ENCODE results near the gene XPOT.
"Not testable (repeated sequence)": the region's sequence is repeated elsewhere in the genome, so short reads cannot be mapped to it uniquely, and the experiment has no call there.

XPOT gene

GRCh38 chr12:64403707-64404469 lies at the start of gene XPOT:
Gene XPOT (plus strand): TSS chr12:64404392. CDS start chr12:64410036, 5,644 bp downstream.
- Histone ChIP-seq H3K4me1 (ENCODE audit: control insufficient read depth, insufficient read depth, low read length) (no peaks in the 10 kb centered on the region), H3K4me3 (ENCODE audit: low read length) (peak within 1 kb of the TSS; percentile 64), H3K9me3 (ENCODE audit: control insufficient read depth, low read length) (no peaks in the 10 kb centered on the region), H3K9ac (ENCODE audit: low read length) (peak within 1 kb of the TSS; percentile 88), H3K27me3 (ENCODE audit: control insufficient read depth, insufficient read depth, low read length) (no peaks in the 10 kb centered on the region), H3K36me3 (ENCODE audit: control insufficient read depth, insufficient read depth, low read length) (no peaks in the 10 kb centered on the region)

- H3K4me1 ChIP-seq (ENCODE audit: control insufficient read depth, insufficient read depth, low read length); H3K4me3 ChIP-seq (ENCODE audit: low read length); H3K27me3 ChIP-seq (ENCODE audit: control insufficient read depth, insufficient read depth, low read length); H3K9ac ChIP-seq (ENCODE audit: low read length); H3K36me3 ChIP-seq (ENCODE audit: control insufficient read depth, insufficient read depth, low read length); H3K9me3 ChIP-seq (ENCODE audit: control insufficient read depth, low read length): not testable (repeated sequence)
Measured at GRCh38 chr12:64356209-64356608, 48.0 kb upstream of the XPOT start.

- H3K9ac ChIP-seq (ENCODE audit: low read length); H3K4me3 ChIP-seq (ENCODE audit: low read length); H3K36me3 ChIP-seq (ENCODE audit: control insufficient read depth, insufficient read depth, low read length); H3K27me3 ChIP-seq (ENCODE audit: control insufficient read depth, insufficient read depth, low read length); H3K9me3 ChIP-seq (ENCODE audit: control insufficient read depth, low read length); H3K4me1 ChIP-seq (ENCODE audit: control insufficient read depth, insufficient read depth, low read length): not testable (repeated sequence)
Measured at GRCh38 chr12:64361173-64361572, 43.0 kb upstream of the XPOT start.

GRCh38 chr12:64362721-64363305 lies 41.4 kb upstream of the XPOT start:
- H3K9me3 ChIP-seq (ENCODE audit: control insufficient read depth, low read length), result no peaks in the 10 kb centered on the region
- no peaks in the 10 kb centered on the region for H3K27me3 ChIP-seq (ENCODE audit: control insufficient read depth, insufficient read depth, low read length)
- H3K9ac ChIP-seq (ENCODE audit: low read length), result no peak overlapping the region
- H3K4me1 ChIP-seq (ENCODE audit: control insufficient read depth, insufficient read depth, low read length), result no peaks in the 10 kb centered on the region
- no peaks in the 10 kb centered on the region for H3K36me3 ChIP-seq (ENCODE audit: control insufficient read depth, insufficient read depth, low read length)
- H3K4me3 ChIP-seq (ENCODE audit: low read length), result no peak overlapping the region

- no peaks in the 10 kb centered on the region for H3K9me3 ChIP-seq (ENCODE audit: control insufficient read depth, low read length)
- no peak overlapping the region for H3K9ac ChIP-seq (ENCODE audit: low read length)
- no peaks in the 10 kb centered on the region for H3K4me1 ChIP-seq (ENCODE audit: control insufficient read depth, insufficient read depth, low read length)
- no peaks in the 10 kb centered on the region for H3K27me3 ChIP-seq (ENCODE audit: control insufficient read depth, insufficient read depth, low read length)
- H3K4me3 ChIP-seq (ENCODE audit: low read length), result no peak overlapping the region
- H3K36me3 ChIP-seq (ENCODE audit: control insufficient read depth, insufficient read depth, low read length), result no peaks in the 10 kb centered on the region
Measured at GRCh38 chr12:64383675-64384074, 20.5 kb upstream of the XPOT start.

GRCh38 chr12:64385019-64385418 lies 19.2 kb upstream of the XPOT start:
- Histone ChIP-seq H3K9me3 (ENCODE audit: control insufficient read depth, low read length) (no peaks in the 10 kb centered on the region), H3K36me3 (ENCODE audit: control insufficient read depth, insufficient read depth, low read length) (no peaks in the 10 kb centered on the region), H3K4me3 (ENCODE audit: low read length) (no peak overlapping the region), H3K27me3 (ENCODE audit: control insufficient read depth, insufficient read depth, low read length) (peaks cover 6% of the 10 kb centered on the region), H3K4me1 (ENCODE audit: control insufficient read depth, insufficient read depth, low read length) (no peaks in the 10 kb centered on the region), H3K9ac (ENCODE audit: low read length) (no peak overlapping the region)

- Histone ChIP-seq H3K9ac (ENCODE audit: low read length) (no peak overlapping the region), H3K36me3 (ENCODE audit: control insufficient read depth, insufficient read depth, low read length) (no peaks in the 10 kb centered on the region), H3K4me1 (ENCODE audit: control insufficient read depth, insufficient read depth, low read length) (no peaks in the 10 kb centered on the region)
Measured at GRCh38 chr12:64385468-64385867, 18.7 kb upstream of the XPOT start.

GRCh38 chr12:64387197-64387816 lies 16.9 kb upstream of the XPOT start:
- H3K4me3 ChIP-seq (ENCODE audit: low read length), result no peak overlapping the region
- H3K9ac ChIP-seq (ENCODE audit: low read length), result no peak overlapping the region
- H3K27me3 ChIP-seq (ENCODE audit: control insufficient read depth, insufficient read depth, low read length), result peaks cover 21% of the 10 kb centered on the region
- H3K4me1 ChIP-seq (ENCODE audit: control insufficient read depth, insufficient read depth, low read length), result no peaks in the 10 kb centered on the region
- no peaks in the 10 kb centered on the region for H3K36me3 ChIP-seq (ENCODE audit: control insufficient read depth, insufficient read depth, low read length)
- H3K9me3 ChIP-seq (ENCODE audit: control insufficient read depth, low read length), result no peaks in the 10 kb centered on the region

More at GRCh38 chr12:64385468-64385867, 18.7 kb upstream of the XPOT start:
- Histone ChIP-seq H3K4me3 (ENCODE audit: low read length) (no peak overlapping the region), H3K9me3 (ENCODE audit: control insufficient read depth, low read length) (no peaks in the 10 kb centered on the region), H3K27me3 (ENCODE audit: control insufficient read depth, insufficient read depth, low read length) (peaks cover 10% of the 10 kb centered on the region)

GRCh38 chr12:64389154-64389553 lies 15.0 kb upstream of the XPOT start:
- no peak overlapping the region for H3K9ac ChIP-seq (ENCODE audit: low read length)
- no peak overlapping the region for H3K4me3 ChIP-seq (ENCODE audit: low read length)
- no peaks in the 10 kb centered on the region for H3K9me3 ChIP-seq (ENCODE audit: control insufficient read depth, low read length)
- no peaks in the 10 kb centered on the region for H3K36me3 ChIP-seq (ENCODE audit: control insufficient read depth, insufficient read depth, low read length)
- H3K27me3 ChIP-seq (ENCODE audit: control insufficient read depth, insufficient read depth, low read length), result peaks cover 21% of the 10 kb centered on the region
- no peaks in the 10 kb centered on the region for H3K4me1 ChIP-seq (ENCODE audit: control insufficient read depth, insufficient read depth, low read length)

GRCh38 chr12:64390275-64390851 lies 13.8 kb upstream of the XPOT start, which contains the start of gene C12orf56:
Gene C12orf56 (minus strand): TSS chr12:64390758. CDS start chr12:64390565, 193 bp downstream.
- Histone ChIP-seq H3K9me3 (ENCODE audit: control insufficient read depth, low read length) (no peaks in the 10 kb centered on the region), H3K4me1 (ENCODE audit: control insufficient read depth, insufficient read depth, low read length) (no peaks in the 10 kb centered on the region), H3K9ac (ENCODE audit: low read length) (no peak within 1 kb of the TSS), H3K27me3 (ENCODE audit: control insufficient read depth, insufficient read depth, low read length) (peaks cover 21% of the 10 kb centered on the region), H3K4me3 (ENCODE audit: low read length) (no peak within 1 kb of the TSS), H3K36me3 (ENCODE audit: control insufficient read depth, insufficient read depth, low read length) (no peaks in the 10 kb centered on the region)

- peaks cover 21% of the 10 kb centered on the region for H3K27me3 ChIP-seq (ENCODE audit: control insufficient read depth, insufficient read depth, low read length)
- H3K4me3 ChIP-seq (ENCODE audit: low read length), result no peak overlapping the region
- no peaks in the 10 kb centered on the region for H3K9me3 ChIP-seq (ENCODE audit: control insufficient read depth, low read length)
- H3K9ac ChIP-seq (ENCODE audit: low read length), result no peak overlapping the region
- no peaks in the 10 kb centered on the region for H3K36me3 ChIP-seq (ENCODE audit: control insufficient read depth, insufficient read depth, low read length)
- H3K4me1 ChIP-seq (ENCODE audit: control insufficient read depth, insufficient read depth, low read length), result no peaks in the 10 kb centered on the region
Measured at GRCh38 chr12:64392221-64392620, 12.0 kb upstream of the XPOT start.

GRCh38 chr12:64395739-64396138 lies 8.5 kb upstream of the XPOT start:
- Histone ChIP-seq H3K4me3 (ENCODE audit: low read length) (no peak overlapping the region), H3K4me1 (ENCODE audit: control insufficient read depth, insufficient read depth, low read length) (no peaks in the 10 kb centered on the region), H3K9me3 (ENCODE audit: control insufficient read depth, low read length) (no peaks in the 10 kb centered on the region), H3K27me3 (ENCODE audit: control insufficient read depth, insufficient read depth, low read length) (peaks cover 9% of the 10 kb centered on the region), H3K9ac (ENCODE audit: low read length) (no peak overlapping the region), H3K36me3 (ENCODE audit: control insufficient read depth, insufficient read depth, low read length) (no peaks in the 10 kb centered on the region)
